Prostate gland (tissue), 2 donors: ENCODE results near the gene ZNF768. TPM values are rescaled to one million over a fixed set of nuclear protein-coding genes. Genes with fewer than 3 reads are reported as not detected.

Experiments
- DNase-seq: peaks from one replicate; pipeline ENCODE4 v3.0.0-alpha.2; 2019; ENCODE audit warnings: low spot score
- H3K27ac ChIP-seq, 2 donors: fragments of 200-600 bp; sonication (generic); 2 replicates each; pipeline ENCODE4 v1.5.1; 2017 to 2019
- H3K27me3 ChIP-seq: fragments of 200-600 bp; sonication (generic); replicated peaks from 2 replicates; pipeline ENCODE4 v1.5.1; 2019; ENCODE audit not compliant: insufficient read depth
- H3K36me3 ChIP-seq, 2 donors: fragments of 200-600 bp; sonication (generic); 1 replicate in 1 of 2; 2 replicates in 1 of 2; pipeline versions ENCODE4 v1.5.1 to v1.8.1; 2017 to 2019
- H3K4me1 ChIP-seq: fragments of 200-600 bp; sonication (generic); replicated peaks from 2 replicates; pipeline ENCODE4 v1.5.1; 2019
- H3K4me3 ChIP-seq, 2 donors: fragments of 200-600 bp; sonication (generic); 2 replicates each; pipeline ENCODE4 v1.5.1; 2017 to 2019
- H3K9me3 ChIP-seq: fragments of 200-600 bp; sonication (generic); 2 replicates; pipeline ENCODE4 v1.5.1; 2017
- POLR2A ChIP-seq: fragments of 450-650 bp; IDR thresholded peaks from one replicate; pipeline ENCODE4 v1.6.1; 2016; ENCODE audit warnings: antibody characterized with exemption, mild to moderate bottlenecking
- POLR2AphosphoS5 ChIP-seq: sonication (generic); formaldehyde crosslinking; IDR thresholded peaks from one replicate; pipeline ENCODE4 v1.6.1; 2017; ENCODE audit warnings: antibody characterized with exemption
- WGBS: methylation state at CpG from one replicate; pipeline ENCODE4 v1.1.5; 2018; 5-methylcytosine and 5-hydroxymethylcytosine counted together
- intact Hi-C: fragments of 100-400 bp; cut with DNase I; formaldehyde crosslinking; loops from one replicate; pipeline ENCODE4 v1.14.2; 2022
- total RNA-seq, 2 donors: library from RNA; depleted of rRNA; stranded (reverse); fragments of >200 nt; gene quantifications; one replicate each; pipeline ENCODE4 v1.1.0, GENCODE V29; 2016
- TF ChIP-seq, protein P1 (sequence below), 4 experiments: fragments of 200-600 bp in 2 of 4; fragments of 450-650 bp in 2 of 4; sonication (generic) in 2 of 4; IDR thresholded peaks; 1 replicate in 3 of 4; 2 replicates in 1 of 4; pipeline ENCODE4 v1.5.1; 2016 to 2019; ENCODE audit warnings: antibody characterized with exemption in 4 of 4, mild to moderate bottlenecking in 2 of 4, moderate library complexity in 2 of 4

ZNF768 gene
- 10 to 100 TPM; 46.5 to 61.1 TPM for total RNA-seq

DNA sequence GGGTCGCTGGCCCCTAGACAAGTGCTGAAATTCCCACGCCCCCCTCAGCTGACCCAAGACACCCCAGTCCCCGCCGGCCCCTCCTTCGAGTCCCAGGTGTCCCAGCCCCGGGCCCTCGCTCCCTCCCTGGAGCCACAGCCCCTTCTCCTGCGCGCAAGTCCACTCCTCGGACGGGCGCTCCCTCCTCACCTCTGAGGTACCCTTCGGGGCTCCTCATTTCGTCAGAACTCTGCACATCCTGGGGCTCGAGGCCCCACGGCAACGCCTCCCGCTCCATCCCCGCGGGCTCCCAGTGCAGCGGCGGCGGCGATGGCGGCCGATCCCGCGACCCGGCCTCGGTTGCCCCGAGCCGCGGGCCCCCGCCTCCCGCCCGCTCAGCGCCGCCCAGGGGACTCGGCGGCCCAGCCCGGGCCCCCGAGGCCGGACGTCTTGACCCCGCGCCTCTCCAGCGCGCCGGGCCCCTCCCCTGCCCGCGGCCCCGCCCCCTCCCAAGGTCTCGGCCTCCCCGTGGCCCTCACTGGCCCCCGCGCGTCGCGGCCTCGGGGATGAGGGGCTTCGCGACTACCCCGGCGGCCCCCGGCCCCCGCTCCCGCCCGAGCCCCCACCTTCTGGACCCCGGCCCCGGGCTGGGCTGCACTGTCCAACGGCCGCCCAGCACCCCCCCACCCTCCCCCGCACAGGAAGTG lies at the start of gene ZNF768:
TSS of gene ZNF768 (minus strand) at position 430 of the 686 bp plus-strand sequence. CDS start at position 277, 153 bp downstream.
- DNase-seq = no peak
- peaks cover 0 to 4% of the 10 kb centered on the region in 2 donors for H3K36me3 ChIP-seq
- intact Hi-C loops = loop anchor here (5.0 kb wide), 1 partner anchor 94 kb away; the partner anchor contains the start of gene DCTPP1
- peak within 1 kb of the TSS; percentile 77 to 94 for H3K4me3 ChIP-seq
- no peaks in the 10 kb centered on the region for H3K27me3 ChIP-seq
- no peaks in the 10 kb centered on the region for H3K9me3 ChIP-seq
- H3K27ac ChIP-seq = peak within 1 kb of the TSS; percentile 96 to 99
- TF ChIP-seq POLR2A (no peak), POLR2AphosphoS5 (no peak)
- TF ChIP-seq, protein P1, sequence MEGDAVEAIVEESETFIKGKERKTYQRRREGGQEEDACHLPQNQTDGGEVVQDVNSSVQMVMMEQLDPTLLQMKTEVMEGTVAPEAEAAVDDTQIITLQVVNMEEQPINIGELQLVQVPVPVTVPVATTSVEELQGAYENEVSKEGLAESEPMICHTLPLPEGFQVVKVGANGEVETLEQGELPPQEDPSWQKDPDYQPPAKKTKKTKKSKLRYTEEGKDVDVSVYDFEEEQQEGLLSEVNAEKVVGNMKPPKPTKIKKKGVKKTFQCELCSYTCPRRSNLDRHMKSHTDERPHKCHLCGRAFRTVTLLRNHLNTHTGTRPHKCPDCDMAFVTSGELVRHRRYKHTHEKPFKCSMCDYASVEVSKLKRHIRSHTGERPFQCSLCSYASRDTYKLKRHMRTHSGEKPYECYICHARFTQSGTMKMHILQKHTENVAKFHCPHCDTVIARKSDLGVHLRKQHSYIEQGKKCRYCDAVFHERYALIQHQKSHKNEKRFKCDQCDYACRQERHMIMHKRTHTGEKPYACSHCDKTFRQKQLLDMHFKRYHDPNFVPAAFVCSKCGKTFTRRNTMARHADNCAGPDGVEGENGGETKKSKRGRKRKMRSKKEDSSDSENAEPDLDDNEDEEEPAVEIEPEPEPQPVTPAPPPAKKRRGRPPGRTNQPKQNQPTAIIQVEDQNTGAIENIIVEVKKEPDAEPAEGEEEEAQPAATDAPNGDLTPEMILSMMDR (IDR thresholded peaks at IDR 0.05) = no peak
- H3K4me1 ChIP-seq = no peaks in the 10 kb centered on the region
- WGBS = 2% methylated on average over 55 of the region's 73 CpGs

DNA sequence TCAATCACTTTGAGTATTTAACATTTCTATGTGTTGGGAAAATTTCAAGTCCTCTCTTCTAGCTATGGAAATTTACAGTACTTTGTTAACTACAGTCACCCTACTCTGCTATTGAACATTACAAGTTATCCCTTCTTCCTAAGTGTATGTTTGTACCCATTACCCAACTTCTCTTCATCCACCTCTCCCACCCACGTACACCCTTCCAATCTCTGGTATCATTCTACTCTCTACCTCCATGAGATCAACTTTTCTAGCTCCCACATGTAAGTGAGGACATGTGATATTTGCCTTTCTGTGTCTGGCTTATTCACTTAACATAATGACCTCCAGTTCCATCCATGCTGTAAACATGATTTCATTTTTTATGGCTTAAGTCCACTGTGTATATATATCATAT lies 48.3 kb upstream of the ZNF768 start:
- peaks cover 6% of the 10 kb centered on the region for H3K4me1 ChIP-seq
- intact Hi-C loops = loop anchor here (5.0 kb wide), 1 partner anchor 78 kb away; the partner anchor contains the start of gene PRR14
- H3K4me3 ChIP-seq = no peak overlapping the region
- no peaks in the 10 kb centered on the region for H3K9me3 ChIP-seq
- no peaks in the 10 kb centered on the region for H3K27me3 ChIP-seq
- H3K27ac ChIP-seq = no peak overlapping the region
- no peak for DNase-seq
- peaks cover 0 to 3% of the 10 kb centered on the region in 2 donors for H3K36me3 ChIP-seq
- TF ChIP-seq, protein P1 (IDR thresholded peaks at IDR 0.05) = no peak
- TF ChIP-seq POLR2A (no peak), POLR2AphosphoS5 (no peak)
- WGBS = 75% methylated on average over 1 of the region's 1 CpG

- Histone ChIP-seq H3K36me3 (no peaks in the 10 kb centered on the region), H3K4me3 (peak within 1 kb of the TSS; percentile 65 to 77), H3K27me3 (no peaks in the 10 kb centered on the region), H3K9me3 (no peaks in the 10 kb centered on the region), H3K27ac (peak within 1 kb of the TSS; percentile 97 to 98), H3K4me1 (peaks cover 6% of the 10 kb centered on the region)
- WGBS = under 1% methylated on average over 56 of the region's 67 CpGs
- intact Hi-C loops = loop anchor here (5.0 kb wide), 1 partner anchor 81 kb away; the partner anchor contains the start of gene PRR14
- peak; percentile 97 for DNase-seq
- TF ChIP-seq POLR2A = peak; percentile 57
- TF ChIP-seq, protein P1 (IDR thresholded peaks at IDR 0.05) = peak in 2 of 4 experiments; percentile 9 to 18
- peak; percentile 95 for TF ChIP-seq POLR2AphosphoS5
Measured at GRCh38 chr16:30571445-30572322, 45.3 kb upstream of the ZNF768 start, which contains the start of gene ZNF688. ZNF688 (minus strand) TSS chr16:30571714; CDS start chr16:30571629, 85 bp downstream.

DNA sequence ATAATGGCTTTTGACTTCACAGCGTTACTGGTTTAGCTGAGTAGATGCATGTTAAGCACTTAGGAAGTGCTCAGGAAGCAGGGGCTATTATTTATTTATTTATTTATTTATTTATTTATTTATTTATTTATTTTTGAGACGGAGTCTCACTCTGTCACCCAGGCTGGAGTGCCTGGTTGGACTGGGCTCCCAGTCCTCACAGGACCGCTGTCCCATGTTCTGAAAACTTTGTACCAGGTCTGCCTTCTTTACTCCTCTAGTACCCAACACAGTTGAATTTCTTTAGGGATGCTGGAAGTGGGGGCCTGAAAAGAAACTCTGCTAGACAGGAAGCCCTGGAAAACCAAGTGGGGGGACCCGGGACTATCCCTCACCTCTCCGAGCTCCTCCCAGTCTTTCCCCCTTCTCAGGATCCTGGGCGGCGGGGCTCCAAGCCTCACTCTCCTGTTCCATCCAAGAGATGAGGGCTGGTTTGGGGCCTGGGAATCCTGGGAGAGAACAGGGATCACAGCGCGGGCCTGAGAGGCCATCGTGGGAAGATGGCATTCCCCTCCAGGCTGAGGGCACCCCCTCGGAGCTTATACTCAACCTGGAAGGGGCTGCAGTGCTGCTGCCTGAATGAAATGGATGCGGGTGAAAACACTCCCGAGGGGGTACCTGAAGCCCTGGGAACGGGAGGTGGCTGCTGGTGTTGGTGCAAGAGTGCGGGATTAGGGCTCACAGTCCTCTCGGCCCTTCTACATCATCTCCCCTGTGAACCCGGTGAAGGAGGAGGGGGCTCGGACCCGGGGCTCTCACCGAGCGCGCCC lies 44.5 kb upstream of the ZNF768 start:
- intact Hi-C loops = loop anchor here (5.0 kb wide), 1 partner anchor 81 kb away; the partner anchor contains the start of gene PRR14

More for the DNA sequence above, 44.5 kb upstream of the ZNF768 start:
- Histone ChIP-seq H3K27ac (peak overlapping the region; percentile 97 to 98), H3K9me3 (no peaks in the 10 kb centered on the region), H3K4me1 (peaks cover 6% of the 10 kb centered on the region), H3K36me3 (no peaks in the 10 kb centered on the region), H3K4me3 (peak overlapping the region; percentile 65 to 77), H3K27me3 (no peaks in the 10 kb centered on the region)
- 6% methylated on average over 22 of the region's 22 CpGs for WGBS
- TF ChIP-seq, protein P1 (IDR thresholded peaks at IDR 0.05) = no peak
- TF ChIP-seq POLR2AphosphoS5 (no peak), POLR2A (no peak)
- DNase-seq = peak; percentile 22
